Measurements from ENCODE around the gene IL20RB.
"Not testable (repeated sequence)": the region's sequence is repeated elsewhere in the genome, so short reads cannot be mapped to it uniquely, and the experiment has no call there.

The IL20RB gene

DNA sequence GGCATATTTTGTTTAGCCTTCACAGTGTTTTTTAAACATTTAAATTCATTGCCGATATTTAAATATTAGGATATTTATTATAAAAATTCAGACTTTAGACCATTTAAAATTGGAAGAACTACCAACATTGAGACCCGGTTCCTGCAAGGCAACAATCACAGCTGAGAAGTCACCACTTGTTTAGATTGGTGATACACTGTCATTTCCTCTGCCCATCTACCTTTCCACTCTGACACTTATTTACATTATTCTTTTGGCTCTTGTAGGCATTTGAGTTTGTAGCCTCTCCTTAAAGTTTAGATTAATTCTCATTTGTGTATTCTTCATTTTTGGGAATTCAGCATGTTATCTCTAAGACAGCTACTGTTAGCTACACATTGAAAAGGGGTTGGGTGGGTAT, 10.3 kb upstream of the IL20RB start:
- DNase-seq: no peak

DNA sequence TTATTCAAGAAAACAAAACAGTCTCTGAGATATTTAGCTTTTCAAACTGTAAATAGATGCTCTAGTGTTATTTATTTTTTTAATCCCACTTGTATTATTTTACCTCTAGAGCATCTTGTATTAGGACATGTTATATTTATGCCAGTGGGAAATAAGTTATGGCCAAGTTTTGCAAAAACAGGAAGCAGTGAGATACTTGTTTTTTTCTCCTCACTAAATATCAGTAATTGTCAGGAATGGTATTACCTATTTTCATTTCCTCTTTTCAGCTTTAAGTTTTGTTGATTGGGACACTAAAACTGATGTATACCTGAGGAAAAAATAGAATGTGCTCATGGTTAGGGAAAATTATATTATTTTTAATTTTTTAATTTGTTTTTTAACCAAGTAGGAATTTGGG, 8.6 kb upstream of the IL20RB start:
- no peak for DNase-seq

DNA sequence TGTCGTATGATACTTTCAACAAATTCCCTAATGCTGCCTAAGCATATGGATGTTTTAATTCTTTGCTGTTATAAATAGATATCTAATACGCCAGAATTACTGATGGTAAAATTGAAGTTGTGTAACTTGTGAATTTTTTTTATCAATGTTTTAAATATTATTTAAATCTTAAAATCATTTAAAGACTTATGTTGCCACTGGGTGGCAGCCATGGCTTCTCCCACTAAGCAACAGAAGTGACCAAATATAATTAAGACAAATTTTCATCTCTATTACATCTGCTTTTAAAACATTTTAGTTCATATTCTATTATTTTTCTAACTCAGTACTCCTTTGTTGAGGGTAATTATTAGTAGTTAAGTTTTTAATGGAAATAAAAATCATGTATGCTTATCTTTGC, 8.1 kb upstream of the IL20RB start:
- no peak for DNase-seq

DNA sequence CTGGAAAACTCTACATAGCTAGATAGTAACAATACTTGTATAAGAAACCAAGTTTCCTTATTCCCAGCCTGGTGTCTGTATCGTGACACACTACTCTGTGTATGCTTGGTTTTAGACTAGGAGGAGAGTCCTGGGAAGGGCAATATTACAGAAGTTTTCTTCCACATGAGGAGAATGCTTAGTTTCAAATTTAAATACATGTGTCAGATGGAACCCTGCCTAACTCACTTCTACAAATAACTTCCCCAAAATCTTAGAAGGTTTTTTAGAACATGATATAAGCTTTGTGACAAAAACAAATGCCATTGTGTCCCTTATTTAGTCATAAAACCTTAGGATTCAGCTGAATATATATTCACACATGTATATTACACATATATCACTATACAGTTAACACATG, 7.2 kb upstream of the IL20RB start:
- DNase-seq: no peak

DNA sequence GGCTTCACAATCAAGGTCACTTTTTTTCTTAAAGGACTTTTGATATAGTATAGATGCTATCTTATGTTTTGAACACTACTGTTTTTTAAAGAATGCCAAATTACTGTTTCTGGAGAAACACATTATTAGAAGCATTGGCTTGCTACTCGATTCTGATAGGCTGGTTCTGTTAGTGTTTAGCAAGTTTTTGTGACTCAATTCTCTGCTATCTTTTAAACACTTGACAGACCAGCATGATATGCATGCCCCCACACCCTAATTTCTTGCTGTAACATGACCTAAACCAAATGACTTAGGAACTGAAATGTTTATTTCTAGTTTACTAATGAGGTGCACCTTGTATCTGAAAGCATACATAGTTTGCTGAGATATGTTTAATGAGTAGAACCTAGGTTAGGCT, 5.5 kb upstream of the IL20RB start:
- DNase-seq: no peak

DNA sequence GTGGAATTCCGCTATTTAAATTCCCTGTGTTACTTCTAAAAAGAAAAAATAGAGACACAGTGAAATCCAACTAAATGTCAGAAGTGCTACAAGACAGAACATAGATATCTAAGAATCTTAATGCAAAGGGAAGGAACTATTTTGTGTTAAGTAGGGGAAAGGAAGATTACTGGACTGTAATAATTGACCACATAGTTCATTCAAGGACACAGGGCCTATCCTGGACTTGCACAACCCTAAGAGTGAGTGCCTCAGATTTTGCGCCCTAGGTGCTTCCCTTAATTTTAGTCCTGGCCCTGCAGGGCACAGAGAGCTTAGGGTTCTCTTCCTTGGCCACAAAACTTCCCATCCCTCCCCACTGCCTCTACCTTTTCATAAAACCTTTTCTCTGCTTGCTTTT, 3.5 kb upstream of the IL20RB start:
- DNase-seq: no peak

DNA sequence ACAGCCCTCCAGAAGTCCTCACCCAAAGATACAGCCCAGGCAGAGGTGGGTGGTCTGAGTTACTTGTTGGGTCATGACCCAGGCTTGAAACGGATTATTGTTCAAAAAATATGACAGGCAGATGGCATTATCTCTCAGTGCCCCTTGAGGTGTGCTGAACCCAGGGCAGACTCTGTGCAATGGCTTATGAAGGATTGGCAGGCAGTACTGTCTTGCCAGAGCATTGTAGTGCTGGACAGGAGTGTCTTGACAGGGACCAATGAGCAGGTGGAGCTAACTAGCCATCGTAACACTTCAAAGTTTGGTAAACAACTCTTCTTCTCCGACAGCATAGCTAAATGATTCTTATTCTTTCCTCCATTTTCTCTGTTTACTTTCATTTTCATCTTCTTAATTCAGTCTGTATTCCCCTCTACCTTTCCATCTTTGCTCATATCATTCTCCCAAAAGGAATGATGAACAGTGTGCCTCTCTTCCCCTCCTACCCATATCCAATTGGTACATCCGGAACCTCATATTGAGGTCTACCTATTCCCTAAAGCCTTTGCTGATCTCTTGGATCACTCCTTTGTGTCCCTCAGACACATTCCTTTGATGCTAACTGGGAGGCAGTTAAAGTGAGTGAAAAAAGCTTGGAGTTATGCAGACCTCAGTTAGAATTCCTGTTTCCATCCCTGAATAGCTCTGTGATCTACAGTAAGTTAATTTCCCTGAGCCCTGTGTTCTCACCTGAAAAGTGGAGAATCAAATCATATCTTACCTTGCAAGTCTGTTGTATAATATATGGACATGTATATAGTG, 2.6 kb upstream of the IL20RB start:
- DNase-seq: no peak

DNA sequence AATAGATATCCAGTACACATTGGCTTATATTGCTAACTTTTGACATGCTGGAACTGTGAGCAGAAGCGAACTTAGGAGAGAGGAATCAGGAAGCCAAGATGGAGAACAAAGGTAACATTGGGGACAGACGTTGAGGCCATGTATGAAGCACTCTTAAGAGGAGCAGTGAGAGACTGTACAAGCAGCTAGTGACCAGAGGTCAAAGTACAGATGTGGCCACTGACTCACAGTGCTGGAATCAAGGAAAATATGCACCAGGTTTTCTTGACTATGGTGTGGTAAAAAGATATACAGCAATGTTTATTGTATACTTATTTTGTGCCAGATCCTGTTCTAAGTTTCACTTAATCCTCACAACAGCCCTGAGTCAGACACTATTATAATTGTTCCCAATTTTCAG, 2.0 kb upstream of the IL20RB start:
- DNase-seq: no peak

DNA sequence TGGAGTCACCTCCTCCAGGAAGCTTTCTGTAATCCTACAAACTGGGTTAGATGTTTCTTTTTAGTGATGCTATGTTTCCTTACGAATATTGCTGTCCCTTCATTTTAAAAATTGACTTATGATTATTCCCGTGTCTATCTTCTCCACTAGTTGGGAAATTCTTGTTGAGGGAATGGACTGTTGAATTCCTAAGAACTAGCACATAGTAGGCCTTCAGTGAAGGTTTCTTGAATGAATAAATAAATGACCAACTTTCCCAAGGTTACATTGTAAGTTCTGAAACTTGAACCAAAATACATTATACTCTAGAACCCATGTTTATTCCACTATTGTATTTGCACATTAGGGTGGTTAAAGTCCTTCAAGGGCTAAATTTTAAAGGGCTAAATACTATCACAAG, 812 bp upstream of the IL20RB start:
- DNase-seq: no peak

DNA sequence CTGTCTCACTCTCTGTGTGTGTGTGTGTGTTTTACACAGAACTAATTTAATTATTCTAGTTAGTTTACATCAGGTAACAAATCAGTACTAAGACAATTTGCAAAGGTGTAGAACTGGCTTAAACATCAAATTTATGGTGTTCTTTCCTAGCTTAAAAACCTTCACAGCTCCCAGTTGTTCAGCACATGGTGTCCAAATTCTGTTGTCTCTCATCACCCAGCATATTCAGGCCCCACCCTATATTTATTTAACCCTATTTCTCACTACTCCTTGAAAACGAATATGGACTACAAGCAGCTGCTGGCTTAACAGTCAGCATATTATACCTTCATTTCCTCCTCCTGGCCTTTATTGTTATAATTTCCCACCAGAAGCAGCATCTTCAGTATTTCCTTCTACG, 1.2 kb downstream of the IL20RB start:
- no peak for DNase-seq

DNA sequence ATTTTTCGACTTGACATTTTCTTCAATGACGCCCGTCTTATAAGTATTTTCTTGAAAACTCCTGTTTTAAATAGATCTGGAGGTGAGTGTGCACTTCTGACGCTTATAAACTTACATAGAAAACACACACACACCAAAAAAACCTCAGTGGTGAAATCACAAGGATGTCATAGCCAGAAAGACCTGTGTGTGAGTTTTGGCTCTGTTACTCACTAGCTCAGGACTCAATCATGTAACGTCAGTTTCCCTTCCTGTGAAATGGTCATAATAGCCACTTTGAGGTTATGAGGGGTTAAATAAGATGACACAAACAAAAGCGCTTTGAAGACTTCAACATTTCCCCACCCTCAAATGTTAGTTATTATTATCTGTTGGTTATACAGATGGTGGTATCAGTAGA, 1.8 kb downstream of the IL20RB start:
- no peak for DNase-seq

DNA sequence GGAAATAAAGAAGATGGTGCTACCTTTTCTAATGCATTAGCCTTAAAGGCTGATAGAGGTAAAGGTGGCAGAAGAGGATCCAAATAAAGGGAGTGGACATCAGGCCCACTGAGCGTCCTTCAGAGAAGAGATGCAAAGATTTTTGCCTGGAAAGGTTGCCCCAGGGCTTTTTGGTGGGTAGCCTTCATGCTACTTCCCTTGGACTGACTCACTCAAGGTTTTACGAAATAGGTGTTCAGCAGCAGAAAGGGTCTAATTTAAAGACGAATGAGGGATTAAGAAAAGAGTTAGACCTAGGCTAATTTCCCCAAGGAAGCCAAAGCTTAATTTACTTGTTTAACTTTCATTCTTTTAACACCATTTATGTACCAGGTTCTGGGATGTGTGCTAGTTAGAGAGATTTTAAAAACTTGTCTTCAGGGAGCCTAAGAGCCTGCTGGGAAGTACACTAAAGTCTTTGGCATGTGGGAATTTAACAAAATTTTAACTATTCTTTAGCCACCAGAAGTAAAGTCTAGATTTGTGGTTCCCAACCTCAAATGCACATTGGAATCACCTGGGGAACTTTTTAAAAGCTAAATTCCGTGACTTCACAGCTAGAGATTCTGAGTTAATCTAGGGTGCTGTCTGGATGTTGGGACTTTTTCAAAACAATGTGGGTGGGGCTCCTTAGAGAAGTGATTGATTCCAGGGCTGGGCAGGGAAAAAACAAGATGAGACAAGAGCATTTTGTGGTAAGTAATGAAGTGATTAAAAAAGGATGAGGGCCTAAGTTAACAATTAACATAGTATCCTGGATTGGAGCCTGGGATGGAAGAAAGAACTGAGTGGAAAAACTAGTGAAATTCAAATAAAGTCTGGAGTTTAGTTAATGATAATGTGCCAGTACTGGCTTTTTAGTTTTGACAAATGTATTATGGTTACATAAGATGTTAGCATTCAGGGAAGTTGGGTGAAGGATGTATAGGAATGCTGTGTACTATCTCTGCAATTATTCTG, 3.4 kb downstream of the IL20RB start:
- no peak for DNase-seq

DNA sequence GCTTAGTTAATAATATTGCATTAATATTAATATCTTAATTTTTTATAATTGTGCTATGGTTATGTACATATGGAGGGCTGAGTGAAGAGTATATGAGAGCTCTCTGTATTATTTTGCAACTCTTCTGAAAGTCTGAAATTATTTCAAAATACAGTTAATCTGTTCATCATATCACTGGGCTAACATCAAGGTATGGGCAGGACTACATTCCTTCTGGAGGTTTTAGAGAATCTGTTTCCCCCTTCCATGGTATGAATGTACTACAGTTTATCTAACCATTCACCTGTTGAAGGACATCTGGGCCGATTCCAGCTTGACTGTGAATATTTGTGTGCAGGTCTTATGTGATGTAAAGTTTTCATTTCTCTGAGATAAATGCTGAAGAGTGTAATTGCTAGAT, 5.1 kb downstream of the IL20RB start:
- no peak for DNase-seq

DNA sequence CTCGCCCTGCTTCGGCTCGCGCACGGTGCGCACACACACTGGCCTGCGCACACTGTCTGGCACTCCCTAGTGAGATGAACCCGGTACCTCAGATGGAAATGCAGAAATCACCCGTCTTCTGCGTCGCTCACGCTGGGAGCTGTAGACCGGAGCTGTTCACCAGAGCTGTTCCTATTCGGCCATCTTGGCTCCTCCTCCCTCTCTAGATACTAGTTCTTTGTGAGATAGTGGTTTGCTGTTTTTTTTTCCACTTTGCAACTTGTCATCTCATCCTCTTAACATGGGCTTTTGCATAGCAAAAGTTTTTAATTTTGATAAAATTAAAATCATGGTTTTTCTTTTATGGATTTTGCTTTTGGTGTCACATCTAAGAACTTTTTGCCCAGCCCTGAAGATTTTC, 11.8 kb downstream of the IL20RB start:
- not testable (repeated sequence) for DNase-seq

DNA sequence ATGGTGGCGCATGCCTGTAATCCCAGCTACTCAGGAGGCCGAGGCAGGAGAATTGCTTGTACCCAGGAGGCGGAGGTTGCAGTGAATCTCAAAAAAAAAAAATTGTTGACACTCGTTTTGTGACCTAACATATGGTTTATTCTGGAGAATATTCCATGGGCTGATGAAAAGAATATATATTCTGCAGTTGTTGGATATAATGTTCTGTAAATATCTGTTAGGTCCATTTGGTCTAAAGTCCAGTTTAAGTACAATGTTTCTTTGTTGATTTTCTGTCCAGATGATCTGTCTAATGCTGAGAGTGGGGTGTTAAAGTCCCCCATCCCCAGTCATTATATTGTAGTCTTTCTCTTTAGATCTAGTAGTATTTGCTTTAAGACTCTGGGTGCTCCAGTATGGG, 15.6 kb downstream of the IL20RB start:
- no peak for DNase-seq

DNA sequence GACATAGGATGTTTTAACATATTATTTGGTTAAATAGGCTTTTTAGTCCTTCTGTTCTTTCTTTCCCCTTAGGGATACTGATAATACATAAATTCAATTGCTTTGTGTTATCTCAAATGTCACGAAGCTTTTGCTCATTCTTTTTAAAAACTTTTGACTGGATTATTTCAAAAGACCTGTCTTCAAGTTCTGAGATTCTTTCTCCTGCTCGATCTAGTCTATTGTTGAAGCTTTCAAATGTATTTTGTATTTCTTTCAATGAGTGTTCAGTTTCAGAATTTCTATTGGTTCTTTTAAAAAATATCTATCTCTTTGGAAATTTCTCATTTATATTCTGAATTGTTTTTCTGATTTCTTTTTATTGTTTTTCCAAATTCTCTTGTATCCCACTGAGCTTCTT, 16.9 kb downstream of the IL20RB start:
- no peak for DNase-seq

DNA sequence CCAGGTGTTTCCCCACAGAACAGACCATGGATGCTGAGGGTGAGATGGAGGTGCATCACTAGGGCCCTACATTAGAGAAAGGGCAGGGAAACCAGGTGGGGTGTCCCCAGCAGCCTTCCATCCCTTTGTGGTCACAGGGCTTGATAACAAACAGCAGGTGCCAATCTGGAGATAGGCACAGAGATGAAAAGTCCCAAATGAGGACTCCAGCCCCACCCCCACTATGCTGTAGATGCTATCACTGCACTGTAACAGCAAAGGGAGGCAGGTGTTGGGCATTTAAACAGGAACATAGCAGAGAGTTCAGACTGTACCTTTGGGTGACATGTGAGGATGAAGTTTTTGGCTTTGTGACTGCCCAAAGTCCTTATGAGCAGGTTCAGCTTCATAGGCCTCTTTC, 21.4 kb downstream of the IL20RB start:
- DNase-seq: no peak

DNA sequence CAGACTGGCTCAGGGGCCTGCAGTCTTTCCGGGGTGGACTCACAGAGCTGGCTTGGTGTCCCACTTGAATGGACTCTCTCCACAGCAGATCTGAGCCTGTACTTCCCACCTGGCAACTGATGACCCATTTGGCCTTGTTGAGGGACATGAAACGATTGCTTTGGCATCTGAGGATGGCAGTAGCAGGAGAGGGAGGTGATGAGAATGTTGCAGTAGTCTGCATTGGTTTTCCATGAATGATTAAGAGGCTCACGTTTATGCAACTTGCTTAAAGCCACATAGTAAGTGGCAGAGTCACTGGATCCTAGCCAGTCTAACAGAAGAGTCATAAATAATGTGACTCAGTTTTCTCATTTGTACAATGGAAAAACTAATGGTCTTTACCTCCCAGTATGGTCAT, 21.9 kb downstream of the IL20RB start:
- no peak for DNase-seq

DNA sequence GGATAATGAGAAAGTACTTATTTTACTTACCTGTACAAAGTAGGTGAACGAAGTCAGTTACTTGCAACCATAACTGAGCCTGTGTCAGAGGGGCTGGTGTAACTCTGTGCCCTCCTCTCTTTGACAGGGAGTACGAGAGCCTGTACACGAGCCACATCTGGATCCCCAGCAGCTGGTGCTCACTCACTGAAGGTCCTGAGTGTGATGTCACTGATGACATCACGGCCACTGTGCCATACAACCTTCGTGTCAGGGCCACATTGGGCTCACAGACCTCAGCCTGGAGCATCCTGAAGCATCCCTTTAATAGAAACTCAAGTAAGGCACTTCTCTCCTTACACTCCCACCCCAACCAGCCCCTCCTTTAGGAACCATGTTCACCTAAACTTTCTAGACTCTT, 24.2 kb downstream of the IL20RB start:
- DNase-seq: no peak

DNA sequence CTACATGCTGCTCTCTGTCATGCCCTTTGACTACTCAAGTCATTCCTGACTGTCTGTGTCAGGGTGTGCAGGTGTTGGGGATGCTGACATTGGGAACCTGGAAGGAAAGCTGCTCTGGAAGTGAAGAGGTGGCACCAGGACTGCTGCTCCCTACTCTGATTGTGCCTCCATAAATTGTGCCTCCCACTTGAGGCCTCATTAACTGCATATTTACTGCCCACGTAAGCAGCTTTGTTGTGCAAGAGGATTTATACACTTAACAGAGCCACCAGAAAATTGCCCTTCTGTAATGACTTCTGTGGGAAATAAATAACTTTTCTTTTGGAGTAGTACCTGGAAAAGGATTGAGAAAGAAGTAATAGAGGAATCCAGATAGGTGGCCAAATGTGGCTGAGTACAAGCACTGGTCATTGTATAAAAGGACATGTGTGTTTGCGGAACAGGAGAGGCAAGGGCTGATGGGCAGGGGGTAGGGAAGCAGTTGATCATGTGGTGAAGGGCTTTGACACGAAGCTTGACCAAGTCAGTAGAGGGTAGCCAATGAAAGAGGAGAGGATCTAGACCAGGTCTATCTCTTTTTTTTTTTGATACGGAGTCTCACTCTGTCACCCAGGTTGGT, 24.8 kb downstream of the IL20RB start:
- DNase-seq: no peak

DNA sequence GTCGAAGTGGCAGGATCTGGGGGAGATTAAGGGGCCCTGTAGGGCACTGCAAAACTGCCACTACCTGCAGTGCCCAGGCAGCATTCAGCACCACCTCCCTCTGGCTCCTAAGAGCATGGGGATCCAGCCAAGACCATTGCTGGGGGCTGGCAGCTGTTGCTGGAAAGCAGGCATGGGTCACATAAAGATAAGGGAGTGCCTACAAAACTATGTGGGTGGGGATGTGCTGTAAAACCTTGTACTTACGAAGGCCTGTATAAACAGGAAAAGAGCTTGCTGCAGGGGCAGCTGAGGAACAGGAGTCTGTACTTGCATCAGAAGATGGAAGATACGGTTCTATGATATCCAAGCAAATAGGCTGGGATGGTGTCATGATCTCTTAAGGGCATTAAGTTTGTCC, 27.1 kb downstream of the IL20RB start:
- no peak for DNase-seq

DNA sequence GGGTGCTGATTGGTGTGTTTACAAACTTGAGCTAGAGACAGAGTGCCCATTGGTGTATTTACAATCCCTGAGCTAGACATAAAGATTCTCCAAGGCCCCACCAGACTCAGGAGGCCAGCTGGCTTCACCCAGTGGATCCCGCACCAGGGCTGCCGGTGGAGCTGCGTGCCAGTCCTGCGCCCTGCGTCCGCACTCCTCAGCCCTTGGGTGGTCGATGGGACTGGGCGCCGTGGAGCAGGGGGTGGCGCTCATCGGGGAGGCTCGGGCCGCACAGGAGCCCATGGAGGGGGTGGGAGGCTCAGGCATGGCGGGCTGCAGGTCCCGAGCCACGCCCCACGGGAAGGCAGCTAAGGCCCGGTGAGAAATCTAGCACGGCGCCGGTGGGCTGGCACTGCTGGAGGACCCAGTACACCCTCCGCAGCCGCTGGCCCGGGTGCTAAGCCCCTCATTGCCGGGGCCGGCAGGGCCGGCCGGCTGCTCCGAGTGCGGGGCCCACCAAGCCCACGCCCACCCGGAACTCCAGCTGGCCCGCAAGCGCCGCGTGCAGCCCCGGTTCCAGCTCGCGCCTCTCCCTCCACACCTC, 29.7 kb downstream of the IL20RB start:
- DNase-seq: not testable (repeated sequence)

DNA sequence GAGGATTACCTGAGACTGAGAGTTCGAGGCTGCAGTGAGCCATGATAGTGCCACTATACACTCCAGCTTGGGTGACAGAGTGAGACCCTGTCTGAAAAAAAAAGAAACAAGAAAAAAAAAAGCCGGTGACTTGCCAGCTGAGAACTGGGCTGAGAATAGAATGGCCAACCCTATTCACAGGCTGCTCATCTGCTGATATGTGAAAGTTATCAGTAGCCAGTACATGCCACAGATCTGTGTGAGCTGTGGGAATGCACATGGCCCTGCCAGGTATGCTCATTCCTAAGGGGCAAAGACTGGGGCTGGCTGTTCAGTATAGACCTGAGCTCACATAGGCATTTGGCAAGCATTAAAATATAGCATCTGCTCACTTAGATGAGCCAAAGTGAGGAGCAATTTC, 30.9 kb downstream of the IL20RB start:
- no peak for DNase-seq

All from T-helper 9 cell (primary cell).